Upper lobe of left lung (tissue), 6 donors: ENCODE data around the gene KAT2A. TPM values are rescaled to one million over a fixed set of nuclear protein-coding genes. Genes with fewer than 3 reads are reported as not detected.
A peak's percentile ranks its signal among the peaks of the same experiment; 100 is the strongest.

Experiments
- ATAC-seq, 2 donors: fragments of 200-7000 bp; cut with Tn5 transposase; one replicate each; pipeline ENCODE4 v1.9.1; 2022; ENCODE audit warnings: mild to moderate bottlenecking in 2 of 2, moderate library complexity in 2 of 2; ENCODE audit not compliant: low FRiP score in 2 of 2
- DNase-seq, 2 donors: peaks; one replicate each; pipeline ENCODE4 v3.0.0-alpha.2; 2019 to 2020
- H3K27ac ChIP-seq, 4 donors: fragments of 200-600 bp; sonication (generic); one replicate each; pipeline ENCODE4 v1.5.1; 2016 to 2019
- H3K27me3 ChIP-seq, 4 donors: fragments of 200-600 bp; sonication (generic); one replicate each; pipeline ENCODE4 v1.5.1; 2017 to 2019
- H3K36me3 ChIP-seq, 4 donors: fragments of 200-600 bp; sonication (generic); one replicate each; pipeline ENCODE4 v1.5.1; 2016 to 2019
- H3K4me1 ChIP-seq, 4 donors: fragments of 200-600 bp; sonication (generic); one replicate each; pipeline ENCODE4 v1.5.1; 2018 to 2019
- H3K4me3 ChIP-seq, 4 donors: fragments of 200-600 bp; sonication (generic); one replicate each; pipeline ENCODE4 v1.5.1; 2017 to 2019; ENCODE audit warnings: mild to moderate bottlenecking in 2 of 4, moderate library complexity in 1 of 4
- H3K9me3 ChIP-seq, 4 donors: fragments of 200-600 bp; sonication (generic); one replicate each; pipeline ENCODE4 v1.5.1; 2018 to 2019
- CTCF ChIP-seq, 6 experiments: fragments of 450-650 bp in 4 of 6; fragments of 200-600 bp in 2 of 6; sonication (generic) in 2 of 6; IDR thresholded peaks; one replicate each; pipeline ENCODE4 v1.5.1; 2016 to 2019; ENCODE audit warnings: antibody characterized with exemption in 6 of 6
- EP300 ChIP-seq, 4 donors: sonication (generic); formaldehyde crosslinking; IDR thresholded peaks; one replicate each; pipeline ENCODE4 v1.5.1; 2017; ENCODE audit warnings: antibody characterized with exemption in 4 of 4, control low read depth in 2 of 4
- POLR2A ChIP-seq, 4 donors: fragments of 450-650 bp; IDR thresholded peaks; one replicate each; pipeline ENCODE4 v1.5.1; 2016 to 2017; ENCODE audit warnings: antibody characterized with exemption in 4 of 4, mild to moderate bottlenecking in 2 of 4
- POLR2AphosphoS5 ChIP-seq, 2 donors: sonication (generic); formaldehyde crosslinking; IDR thresholded peaks; one replicate each; pipeline ENCODE4 v1.5.1; 2017; ENCODE audit warnings: antibody characterized with exemption in 2 of 2
- WGBS, 2 donors: methylation state at CpG; one replicate each; pipeline ENCODE4 v1.1.5; 2017 to 2018; 5-methylcytosine and 5-hydroxymethylcytosine counted together
- total RNA-seq, 6 donors: library from RNA; depleted of rRNA in 4 of 6; stranded (reverse); fragments of >200 nt in 4 of 6; gene quantifications; one replicate each; pipeline versions ENCODE4 v1.1.0 to v1.2.1, GENCODE V29; 2016 to 2021
- donor health status: DM: no; HTN: no; CAD: no; lungs with moderate emphysema.
- donor health status: DM: no; HTN: yes; CAD: no; lungs with severe emphysema.

KAT2A gene
- total RNA-seq, 6 donors from 2014 or later: 17.0 to 116 (median 32.5) TPM

- 75 to 78% methylated on average over 6 of the region's 6 CpGs for WGBS, 2 donors
- DNase-seq (no peak), ATAC-seq (no peak)
- Histone ChIP-seq H3K4me1 (peaks cover 9 to 25% (median 17%) of the 10 kb centered on the region in 4 donors), H3K27me3 (no peaks in the 10 kb centered on the region), H3K36me3 (peaks cover 0 to 46% (median 20%) of the 10 kb centered on the region in 4 donors), H3K27ac (no peak overlapping the region), H3K9me3 (no peaks in the 10 kb centered on the region), H3K4me3 (peak overlapping the region in 2 of 4 donors; percentile 30 to 37)
- no peak for TF ChIP-seq EP300 (IDR thresholded peaks at IDR 0.05)
- no peak for TF ChIP-seq POLR2A (IDR thresholded peaks at IDR 0.05)
- no peak for TF ChIP-seq CTCF (IDR thresholded peaks at IDR 0.05)
- TF ChIP-seq POLR2AphosphoS5 (IDR thresholded peaks at IDR 0.05): no peak
These were observed 14.0 kb downstream of the KAT2A start for GRCh38 chr17:42107124-42107523.

GRCh38 chr17:42106009-42106408 is 15.2 kb downstream of the KAT2A start:
- H3K4me1 ChIP-seq: peaks cover under 1 to 16% (median 8%) of the 10 kb centered on the region in 4 donors
- no peak for DNase-seq
- no peak overlapping the region for H3K27ac ChIP-seq
- H3K9me3 ChIP-seq: no peaks in the 10 kb centered on the region
- H3K36me3 ChIP-seq: peaks cover 0 to 46% (median 20%) of the 10 kb centered on the region in 4 donors
- TF ChIP-seq CTCF (IDR thresholded peaks at IDR 0.05): no peak
- no peak for TF ChIP-seq EP300 (IDR thresholded peaks at IDR 0.05)
- no peak for TF ChIP-seq POLR2AphosphoS5 (IDR thresholded peaks at IDR 0.05)
- TF ChIP-seq POLR2A (IDR thresholded peaks at IDR 0.05): no peak
- no peaks in the 10 kb centered on the region for H3K27me3 ChIP-seq
- WGBS, 2 donors: 96 to 100% methylated on average over 2 of the region's 2 CpGs
- no peak for ATAC-seq
- no peak overlapping the region for H3K4me3 ChIP-seq

GRCh38 chr17:42104264-42104663 is 16.9 kb downstream of the KAT2A start:
- Histone ChIP-seq H3K27ac (no peak overlapping the region), H3K27me3 (no peaks in the 10 kb centered on the region), H3K4me3 (no peak overlapping the region), H3K36me3 (peaks cover 0 to 40% (median 20%) of the 10 kb centered on the region in 4 donors), H3K9me3 (no peaks in the 10 kb centered on the region), H3K4me1 (peaks cover 0 to 15% (median 6%) of the 10 kb centered on the region in 4 donors)
- ATAC-seq (no peak), DNase-seq (no peak)
- no peak for TF ChIP-seq EP300 (IDR thresholded peaks at IDR 0.05)
- no peak for TF ChIP-seq POLR2AphosphoS5 (IDR thresholded peaks at IDR 0.05)
- TF ChIP-seq CTCF (IDR thresholded peaks at IDR 0.05): no peak
- TF ChIP-seq POLR2A (IDR thresholded peaks at IDR 0.05): no peak
- whole genome bisulfite sequencing, 2 donors: 74 to 85% methylated on average over 3 of the region's 3 CpGs

- peaks cover 0 to 31% (median 15%) of the 10 kb centered on the region in 4 donors for H3K36me3 ChIP-seq
- H3K4me3 ChIP-seq: no peak overlapping the region
- H3K9me3 ChIP-seq: no peaks in the 10 kb centered on the region
- peaks cover under 1 to 17% (median 8%) of the 10 kb centered on the region in 4 donors for H3K4me1 ChIP-seq
- TF ChIP-seq CTCF (IDR thresholded peaks at IDR 0.05) (no peak), POLR2AphosphoS5 (IDR thresholded peaks at IDR 0.05) (no peak), EP300 (IDR thresholded peaks at IDR 0.05) (no peak)
- peaks cover 0 to under 1% (median 0%) of the 10 kb centered on the region in 4 donors for H3K27me3 ChIP-seq
- H3K27ac ChIP-seq: no peak overlapping the region
- DNase-seq (no peak), ATAC-seq (no peak)
- 81 to 88% methylated on average over 6 to 7 of the region's 11 CpGs for WGBS, 2 donors
These were observed 17.8 kb downstream of the KAT2A start for GRCh38 chr17:42103221-42103954.
